ENCODE results near the gene PCA3. TPM values are rescaled to one million over a fixed set of nuclear protein-coding genes. Genes with fewer than 3 reads are reported as not detected.

PCA3 gene
- total and polyA plus RNA-seq, 12 donors = 0.06 to 0.14 (median 0.07) TPM; not detected in 9

GRCh38 chr9:76803083-76803482 lies 38.8 kb downstream of the PCA3 start:
- WGBS, 4 donors = 61 to 79% (median 71%) methylated on average over 2 of the region's 2 CpGs
- H3K4me3 ChIP-seq = no peak overlapping the region
- no peaks in the 10 kb centered on the region for H3K36me3 ChIP-seq (replicated peaks in 1 of 2)
- no peaks in the 10 kb centered on the region for H3K27me3 ChIP-seq
- H3K4me1 ChIP-seq (replicated peaks in 1 of 2) = no peaks in the 10 kb centered on the region
- intact Hi-C loops (cut with DNase I) = loop anchor here (10.0 kb wide), 2 partner anchors 182 to 342 kb away; no protein-coding TSS in a partner anchor
- no peaks in the 10 kb centered on the region for H3K9me3 ChIP-seq (replicated peaks in 1 of 3)
- TF ChIP-seq POLR2A (IDR thresholded peaks at IDR 0.05) = no peak
- no peak for TF ChIP-seq CTCF (IDR thresholded peaks at IDR 0.05)
- H3K27ac ChIP-seq = no peak overlapping the region
- DNase-seq = no peak

GRCh38 chr9:76803762-76804161 lies 39.5 kb downstream of the PCA3 start:
- H3K4me1 ChIP-seq (replicated peaks in 1 of 2) = no peaks in the 10 kb centered on the region
- no peaks in the 10 kb centered on the region for H3K27me3 ChIP-seq
- no peaks in the 10 kb centered on the region for H3K9me3 ChIP-seq (replicated peaks in 1 of 3)
- H3K36me3 ChIP-seq (replicated peaks in 1 of 2) = no peaks in the 10 kb centered on the region
- 79 to 92% (median 83%) methylated on average over 7 of the region's 7 CpGs for WGBS, 4 donors
- intact Hi-C loops (cut with DNase I) = loop anchor here (10.0 kb wide), 2 partner anchors 181 to 341 kb away; no protein-coding TSS in a partner anchor
- H3K27ac ChIP-seq = no peak overlapping the region
- TF ChIP-seq CTCF (IDR thresholded peaks at IDR 0.05) = no peak
- TF ChIP-seq POLR2A (IDR thresholded peaks at IDR 0.05) = no peak
- H3K4me3 ChIP-seq = no peak overlapping the region
- DNase-seq = no peak

GRCh38 chr9:76808636-76809035 lies 44.4 kb downstream of the PCA3 start:
- intact Hi-C loops (cut with DNase I) = loop anchor here (10.0 kb wide), 2 partner anchors 176 to 336 kb away; no protein-coding TSS in a partner anchor
- TF ChIP-seq POLR2A (IDR thresholded peaks at IDR 0.05) (no peak), CTCF (IDR thresholded peaks at IDR 0.05) (no peak)
- Histone ChIP-seq H3K27ac (no peak overlapping the region), H3K9me3 (replicated peaks in 1 of 3) (no peaks in the 10 kb centered on the region), H3K4me3 (no peak overlapping the region), H3K36me3 (replicated peaks in 1 of 2) (no peaks in the 10 kb centered on the region), H3K4me1 (replicated peaks in 1 of 2) (no peaks in the 10 kb centered on the region), H3K27me3 (no peaks in the 10 kb centered on the region)
- no peak for DNase-seq
- 42 to 50% (median 49%) methylated on average over 5 of the region's 5 CpGs for whole genome bisulfite sequencing, 4 donors

GRCh38 chr9:76810377-76810957 lies 46.2 kb downstream of the PCA3 start:
- H3K27me3 ChIP-seq = no peaks in the 10 kb centered on the region
- no peaks in the 10 kb centered on the region for H3K36me3 ChIP-seq (replicated peaks in 1 of 2)
- no peak overlapping the region for H3K27ac ChIP-seq
- WGBS, 4 donors = 19 to 26% (median 23%) methylated on average over 2 of the region's 2 CpGs
- no peak overlapping the region for H3K4me3 ChIP-seq
- intact Hi-C loops (cut with DNase I) = loop anchor here in 1 of 2 donors (5.0 kb wide), 1 partner anchor 177 kb away; no protein-coding TSS in a partner anchor
- H3K9me3 ChIP-seq (replicated peaks in 1 of 3) = no peaks in the 10 kb centered on the region
- no peaks in the 10 kb centered on the region for H3K4me1 ChIP-seq (replicated peaks in 1 of 2)
- peak; percentile 52 to 82 (median 64) for DNase-seq
- no peak for TF ChIP-seq POLR2A (IDR thresholded peaks at IDR 0.05)
- TF ChIP-seq CTCF (IDR thresholded peaks at IDR 0.05) = peak; percentile 67 to 95 (median 91)
